ENCODE data around the gene TTLL12.
A peak's percentile ranks its signal among the peaks of the same experiment; 100 is the strongest.

TTLL12 gene

GRCh38 chr22:43230971-43231723, 44.2 kb upstream of the TTLL12 start:
- Histone ChIP-seq H3K27ac (replicated peaks) (no peak overlapping the region), H3K4me3 (replicated peaks; ENCODE audit: insufficient read depth, low read length) (no peak overlapping the region), H3K27me3 (ENCODE audit: insufficient read depth, poor library complexity, severe bottlenecking) (no peaks in the 10 kb centered on the region)
- TF ChIP-seq REST (IDR thresholded peaks at IDR 0.05; ENCODE audit: insufficient replicate concordance, low read depth) (no peak), CTCF (IDR thresholded peaks at IDR 0.05; ENCODE audit: insufficient read depth, low read length) (peak; percentile 97)
- DNase-seq (ENCODE audit: low read depth in 1 of 2, low spot score in 1 of 2): peak; percentile 37 to 64

- Histone ChIP-seq H3K27ac (replicated peaks) (no peak overlapping the region), H3K4me3 (replicated peaks; ENCODE audit: insufficient read depth, low read length) (no peak overlapping the region), H3K27me3 (ENCODE audit: insufficient read depth, poor library complexity, severe bottlenecking) (no peaks in the 10 kb centered on the region)
- DNase-seq (ENCODE audit: low read depth in 1 of 2, low spot score in 1 of 2): no peak
- TF ChIP-seq POLR2AphosphoS5 (IDR thresholded peaks at IDR 0.05; ENCODE audit: low read depth) (no peak), SPI1 (IDR thresholded peaks at IDR 0.05; ENCODE audit: borderline replicate concordance, low read depth) (no peak), CTCF (IDR thresholded peaks at IDR 0.05; ENCODE audit: insufficient read depth, low read length) (no peak), REST (IDR thresholded peaks at IDR 0.05; ENCODE audit: insufficient replicate concordance, low read depth) (no peak), GABPA (IDR thresholded peaks at IDR 0.05; ENCODE audit: low read depth) (no peak)
These were observed 43.6 kb upstream of the TTLL12 start for GRCh38 chr22:43230571-43230970.

GRCh38 chr22:43228863-43229262, 41.9 kb upstream of the TTLL12 start:
- TF ChIP-seq REST (IDR thresholded peaks at IDR 0.05; ENCODE audit: insufficient replicate concordance, low read depth) (no peak), POLR2AphosphoS5 (IDR thresholded peaks at IDR 0.05; ENCODE audit: low read depth) (no peak), GABPA (IDR thresholded peaks at IDR 0.05; ENCODE audit: low read depth) (no peak), SPI1 (IDR thresholded peaks at IDR 0.05; ENCODE audit: borderline replicate concordance, low read depth) (no peak), CTCF (IDR thresholded peaks at IDR 0.05; ENCODE audit: insufficient read depth, low read length) (no peak)
- H3K4me3 ChIP-seq (replicated peaks; ENCODE audit: insufficient read depth, low read length): no peak overlapping the region
- DNase-seq (ENCODE audit: low read depth in 1 of 2, low spot score in 1 of 2): no peak

More at GRCh38 chr22:43228863-43229262, 41.9 kb upstream of the TTLL12 start:
- H3K27ac ChIP-seq (replicated peaks): no peak overlapping the region
- no peaks in the 10 kb centered on the region for H3K27me3 ChIP-seq (ENCODE audit: insufficient read depth, poor library complexity, severe bottlenecking)

Measured in HL-60 (cell line).